OCI-LY3 (cell line): ENCODE results near the gene ATXN2L.
"Not testable (repeated sequence)": the region's sequence is repeated elsewhere in the genome, so short reads cannot be mapped to it uniquely, and the experiment has no call there.

Experiments
- H2AFZ ChIP-seq: fragments of 200-600, 300-600 bp; shearing (Covaris generic); 2 replicates; pipeline ENCODE4 v1.6.0; 2014; ENCODE audit warnings: antibody characterized with exemption, low read depth, low read length
- H3K27ac ChIP-seq: fragments of 200-600, 300-600 bp; sonication (generic); 2 replicates; pipeline ENCODE4 v1.5.1; 2014; ENCODE audit warnings: mild to moderate bottlenecking, low read length, moderate library complexity, mixed read lengths
- H3K27me3 ChIP-seq: fragments of 200-600, 300-600 bp; sonication (generic); 2 replicates; pipeline ENCODE4 v1.6.1; 2014; ENCODE audit warnings: low read depth, low read length, mixed read lengths
- H3K36me3 ChIP-seq: fragments of 200-600, 300-600 bp; sonication (generic); replicated peaks from 2 replicates; pipeline ENCODE3; 2014; ENCODE audit warnings: low read depth, low read length, mixed read lengths
- H3K4me1 ChIP-seq: fragments of 300-600, 200-600 bp; sonication (generic); 2 replicates; pipeline ENCODE4 v1.6.1; 2014; ENCODE audit warnings: low read length, mixed read lengths
- H3K4me2 ChIP-seq: fragments of 200-600, 300-600 bp; sonication (generic); 2 replicates; pipeline ENCODE4 v1.6.1; 2014; ENCODE audit warnings: low read length, mixed read lengths
- H3K4me3 ChIP-seq: fragments of 300-600, 200-600 bp; sonication (generic); 2 replicates; pipeline ENCODE4 v1.5.1; 2014; ENCODE audit warnings: antibody characterized with exemption, mild to moderate bottlenecking, low read length, moderate library complexity
- H3K79me2 ChIP-seq: fragments of 300-600, 200-600 bp; shearing (Covaris generic); 2 replicates; pipeline ENCODE4 v1.6.1; 2014; ENCODE audit warnings: mild to moderate bottlenecking, low read length, mixed read lengths
- H3K9ac ChIP-seq: fragments of 300-600, 200-600 bp; shearing (Covaris generic); 2 replicates; pipeline ENCODE4 v1.6.0; 2014; ENCODE audit warnings: mild to moderate bottlenecking, low read length, moderate library complexity
- H3K9me3 ChIP-seq: fragments of 200-600, 300-600 bp; shearing (Covaris generic); 2 replicates; pipeline ENCODE4 v1.6.1; 2014; ENCODE audit warnings: low read length, mixed read lengths; ENCODE audit not compliant: insufficient read depth
- H4K20me1 ChIP-seq: fragments of 200-600, 300-600 bp; sonication (generic); 2 replicates; pipeline ENCODE4 v1.6.1; 2016; ENCODE audit warnings: low read length, mixed read lengths; ENCODE audit not compliant: insufficient read depth
- EZH2phosphoT487 ChIP-seq: fragments of 200-600 bp; shearing (Covaris generic); IDR thresholded peaks from 2 replicates; pipeline ENCODE4 v1.6.1; 2018; ENCODE audit warnings: antibody characterized with exemption, mixed run types, low read depth
- TF ChIP-seq, protein P1 (sequence below): fragments of 200-600, 300-600 bp; sonication (generic); IDR thresholded peaks from 2 replicates; pipeline ENCODE4 v1.5.1; 2014; ENCODE audit warnings: antibody characterized with exemption, low read length, low read depth

The ATXN2L gene

DNA sequence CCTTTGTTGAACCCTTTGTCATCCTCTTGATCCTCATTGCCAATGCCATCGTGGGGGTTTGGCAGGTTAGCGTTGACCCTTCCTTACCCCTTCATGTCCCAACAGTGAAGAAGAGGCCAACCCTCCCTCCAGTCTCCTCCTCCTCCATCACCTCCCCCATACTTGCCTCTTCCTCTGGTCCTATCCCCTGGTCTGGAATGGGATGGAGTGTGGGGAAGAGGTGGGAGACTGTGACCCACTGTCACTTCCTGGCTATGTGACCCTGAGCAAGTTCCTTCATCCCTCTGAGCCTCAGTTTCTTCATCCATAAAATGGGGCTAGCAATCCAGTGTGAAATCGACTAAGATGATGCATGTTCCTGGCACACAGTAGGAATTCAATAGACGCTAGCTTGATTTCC lies 58.2 kb downstream of the ATXN2L start:
- H3K4me2 ChIP-seq: no peak overlapping the region
- H3K4me1 ChIP-seq: peaks cover 12% of the 10 kb centered on the region
- no peak overlapping the region for H2AFZ ChIP-seq
- no peaks in the 10 kb centered on the region for H3K27me3 ChIP-seq
- no peaks in the 10 kb centered on the region for H3K36me3 ChIP-seq
- H4K20me1 ChIP-seq: no peaks in the 10 kb centered on the region
- no peak overlapping the region for H3K27ac ChIP-seq
- no peaks in the 10 kb centered on the region for H3K9me3 ChIP-seq
- TF ChIP-seq, protein P1, sequence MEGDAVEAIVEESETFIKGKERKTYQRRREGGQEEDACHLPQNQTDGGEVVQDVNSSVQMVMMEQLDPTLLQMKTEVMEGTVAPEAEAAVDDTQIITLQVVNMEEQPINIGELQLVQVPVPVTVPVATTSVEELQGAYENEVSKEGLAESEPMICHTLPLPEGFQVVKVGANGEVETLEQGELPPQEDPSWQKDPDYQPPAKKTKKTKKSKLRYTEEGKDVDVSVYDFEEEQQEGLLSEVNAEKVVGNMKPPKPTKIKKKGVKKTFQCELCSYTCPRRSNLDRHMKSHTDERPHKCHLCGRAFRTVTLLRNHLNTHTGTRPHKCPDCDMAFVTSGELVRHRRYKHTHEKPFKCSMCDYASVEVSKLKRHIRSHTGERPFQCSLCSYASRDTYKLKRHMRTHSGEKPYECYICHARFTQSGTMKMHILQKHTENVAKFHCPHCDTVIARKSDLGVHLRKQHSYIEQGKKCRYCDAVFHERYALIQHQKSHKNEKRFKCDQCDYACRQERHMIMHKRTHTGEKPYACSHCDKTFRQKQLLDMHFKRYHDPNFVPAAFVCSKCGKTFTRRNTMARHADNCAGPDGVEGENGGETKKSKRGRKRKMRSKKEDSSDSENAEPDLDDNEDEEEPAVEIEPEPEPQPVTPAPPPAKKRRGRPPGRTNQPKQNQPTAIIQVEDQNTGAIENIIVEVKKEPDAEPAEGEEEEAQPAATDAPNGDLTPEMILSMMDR: no peak
- H3K79me2 ChIP-seq: no peaks in the 10 kb centered on the region
- no peak overlapping the region for H3K9ac ChIP-seq
- H3K4me3 ChIP-seq: no peak overlapping the region

DNA sequence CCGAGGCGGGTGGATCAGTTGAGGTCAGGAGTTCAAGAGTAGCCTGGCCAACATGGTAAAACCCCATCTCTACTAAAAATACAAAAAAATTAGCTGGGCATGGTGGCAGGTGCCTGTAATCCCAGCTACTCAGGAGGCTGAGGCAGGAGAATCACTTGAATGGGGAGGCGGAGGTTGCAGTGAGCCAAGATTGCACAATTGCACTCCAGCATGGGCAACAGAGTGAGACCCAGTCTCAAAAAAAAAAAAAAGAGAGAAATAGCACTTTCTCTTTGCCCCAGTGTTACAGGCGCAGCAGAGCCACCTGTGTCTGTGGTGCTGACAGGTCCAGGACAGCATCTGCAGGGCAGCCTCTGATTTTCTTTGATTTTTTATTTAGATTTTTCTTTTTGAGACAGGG lies 58.8 kb downstream of the ATXN2L start:
- not testable (repeated sequence) for H3K4me3 ChIP-seq, H2AFZ ChIP-seq, H3K36me3 ChIP-seq, H3K4me2 ChIP-seq, H3K27me3 ChIP-seq, H3K9me3 ChIP-seq, H3K9ac ChIP-seq, H4K20me1 ChIP-seq, H3K79me2 ChIP-seq, H3K27ac ChIP-seq
- H3K4me1 ChIP-seq: peaks cover 12% of the 10 kb centered on the region

- Histone ChIP-seq H3K27me3 (no peaks in the 10 kb centered on the region), H3K4me1 (peaks cover 12% of the 10 kb centered on the region), H3K27ac (no peak overlapping the region), H3K4me3 (no peak overlapping the region), H3K36me3 (no peaks in the 10 kb centered on the region), H4K20me1 (no peaks in the 10 kb centered on the region), H3K9me3 (no peaks in the 10 kb centered on the region), H3K4me2 (no peak overlapping the region), H3K79me2 (no peaks in the 10 kb centered on the region), H2AFZ (no peak overlapping the region), H3K9ac (no peak overlapping the region)
- TF ChIP-seq EZH2phosphoT487: no peak
- TF ChIP-seq, protein P1: no peak
These were observed 59.9 kb downstream of the ATXN2L start for GRCh38 chr16:28882551-28883160.

- Histone ChIP-seq H3K4me2 (no peak overlapping the region), H3K9ac (no peak overlapping the region), H4K20me1 (no peaks in the 10 kb centered on the region), H3K36me3 (no peaks in the 10 kb centered on the region), H3K4me1 (peaks cover 12% of the 10 kb centered on the region), H3K27me3 (no peaks in the 10 kb centered on the region), H3K4me3 (no peak overlapping the region), H3K79me2 (no peaks in the 10 kb centered on the region), H3K27ac (no peak overlapping the region), H3K9me3 (no peaks in the 10 kb centered on the region), H2AFZ (no peak overlapping the region)
- TF ChIP-seq EZH2phosphoT487: no peak
- TF ChIP-seq, protein P1: no peak
These were observed 60.6 kb downstream of the ATXN2L start for GRCh38 chr16:28883221-28883996.
